Gastroesophageal sphincter (tissue), 4 donors: ENCODE measurements around the gene MAMSTR. TPM values are rescaled to one million over a fixed set of nuclear protein-coding genes. Genes with fewer than 3 reads are reported as not detected.

Experiments
- ATAC-seq: fragments of 150-250 bp; one replicate; pipeline ENCODE4 v1.9.1; 2016; ENCODE audit warnings: mild to moderate bottlenecking, moderate library complexity
- H3K27ac ChIP-seq, 4 donors: fragments of 200-600 bp; sonication (generic) in 3 of 4; 1 replicate in 3 of 4; 2 replicates in 1 of 4; pipeline ENCODE4 v1.5.1; 2016 to 2019
- H3K27me3 ChIP-seq: fragments of 200-600 bp; sonication (generic); one replicate; pipeline ENCODE4 v1.5.1; 2019
- H3K36me3 ChIP-seq, 2 donors: fragments of 200-600 bp; sonication (generic); one replicate each; pipeline ENCODE4 v1.5.1; 2019; ENCODE audit warnings: control low read depth in 1 of 2
- H3K4me1 ChIP-seq, 3 donors: fragments of 200-600 bp; sonication (generic); 1 replicate in 2 of 3; 2 replicates in 1 of 3; pipeline ENCODE4 v1.5.1; 2016 to 2019; ENCODE audit warnings: control low read depth in 2 of 3
- H3K4me3 ChIP-seq, 2 donors: fragments of 200-600 bp; sonication (generic); one replicate each; pipeline ENCODE4 v1.5.1; 2019; ENCODE audit warnings: mild to moderate bottlenecking in 1 of 2, moderate library complexity in 1 of 2
- H3K9me3 ChIP-seq, 3 donors: fragments of 200-600 bp; sonication (generic); one replicate each; pipeline ENCODE4 v1.5.1; 2017 to 2019; ENCODE audit warnings: control low read depth in 2 of 3
- CTCF ChIP-seq, 4 experiments: fragments of 200-600 bp in 2 of 4; fragments of 450-650 bp in 2 of 4; sonication (generic) in 1 of 4; IDR thresholded peaks; one replicate each; pipeline ENCODE4 v1.5.1; 2017 to 2019; ENCODE audit warnings: antibody characterized with exemption in 4 of 4, mild to moderate bottlenecking in 2 of 4, moderate library complexity in 2 of 4
- EP300 ChIP-seq: sonication (generic); formaldehyde crosslinking; IDR thresholded peaks from one replicate; pipeline ENCODE4 v1.6.1; 2017; ENCODE audit warnings: antibody characterized with exemption, mild to moderate bottlenecking
- POLR2A ChIP-seq, 2 donors: fragments of 450-650 bp; IDR thresholded peaks; one replicate each; pipeline ENCODE4 v1.6.1; 2017; ENCODE audit warnings: antibody characterized with exemption in 2 of 2, mild to moderate bottlenecking in 2 of 2, moderate library complexity in 1 of 2
- POLR2AphosphoS5 ChIP-seq: sonication (generic); formaldehyde crosslinking; IDR thresholded peaks from one replicate; pipeline ENCODE4 v1.6.1; 2017; ENCODE audit warnings: antibody characterized with exemption
- WGBS, 2 donors: methylation state at CpG; one replicate each; pipeline ENCODE4 v1.1.5; 2018; ENCODE audit warnings: low coverage in 1 of 2; 5-methylcytosine and 5-hydroxymethylcytosine counted together
- total RNA-seq, 4 donors: library from RNA; depleted of rRNA; stranded (reverse); fragments of >200 nt; gene quantifications; one replicate each; pipeline ENCODE4 v1.1.0, GENCODE V29; 2016

MAMSTR gene
- total RNA-seq, 4 donors from 2014 or later = 0.25 to 3.7 (median 1.3) TPM

- no peaks in the 10 kb centered on the region for H3K9me3 ChIP-seq
- H3K36me3 ChIP-seq = no peaks in the 10 kb centered on the region
- 3 to 9% methylated on average over 12 to 15 of the region's 33 CpGs for WGBS, 2 donors
- H3K4me1 ChIP-seq = peaks cover 0 to 21% (median 0%) of the 10 kb centered on the region in 3 donors
- ATAC-seq = peak; percentile 51
- peaks cover 52% of the 10 kb centered on the region for H3K27me3 ChIP-seq
- no peak overlapping the region for H3K4me3 ChIP-seq
- no peak overlapping the region for H3K27ac ChIP-seq
- TF ChIP-seq POLR2A (IDR thresholded peaks at IDR 0.05) = no peak
- no peak for TF ChIP-seq CTCF (IDR thresholded peaks at IDR 0.05)
- no peak for TF ChIP-seq POLR2AphosphoS5
- no peak for TF ChIP-seq EP300
Measured at GRCh38 chr19:48745208-48745995, 25.9 kb upstream of the MAMSTR start.

DNA sequence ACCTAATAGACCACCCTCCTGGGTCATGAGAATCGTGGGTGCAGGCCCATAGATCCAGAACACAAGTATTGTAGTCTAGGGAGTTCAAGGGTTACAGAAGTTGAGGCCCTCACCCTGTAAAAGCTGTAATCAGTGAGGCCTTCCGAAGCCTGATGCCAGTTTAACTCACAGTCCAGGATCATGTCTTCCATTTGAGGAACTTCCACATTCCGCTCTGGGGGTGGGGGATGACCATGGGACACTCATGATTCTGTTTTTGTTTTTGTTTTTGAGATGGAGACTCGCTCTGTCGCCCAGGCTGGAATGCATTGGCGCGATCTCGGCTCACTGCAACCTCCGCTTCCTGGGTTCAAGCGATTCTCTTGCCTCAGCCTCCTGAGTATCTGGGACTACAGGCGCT is 22.6 kb upstream of the MAMSTR start:
- peaks cover 0 to 40% (median 0%) of the 10 kb centered on the region in 3 donors for H3K4me1 ChIP-seq
- H3K4me3 ChIP-seq = no peak overlapping the region
- peaks cover 22% of the 10 kb centered on the region for H3K27me3 ChIP-seq
- H3K9me3 ChIP-seq = no peaks in the 10 kb centered on the region
- ATAC-seq = no peak
- no peak for TF ChIP-seq POLR2AphosphoS5
- WGBS, 2 donors = 89 to 93% methylated on average over 3 to 11 of the region's 11 CpGs
- H3K36me3 ChIP-seq = no peaks in the 10 kb centered on the region
- peak overlapping the region in 3 of 4 donors; percentile 16 to 80 (median 73) for H3K27ac ChIP-seq

DNA sequence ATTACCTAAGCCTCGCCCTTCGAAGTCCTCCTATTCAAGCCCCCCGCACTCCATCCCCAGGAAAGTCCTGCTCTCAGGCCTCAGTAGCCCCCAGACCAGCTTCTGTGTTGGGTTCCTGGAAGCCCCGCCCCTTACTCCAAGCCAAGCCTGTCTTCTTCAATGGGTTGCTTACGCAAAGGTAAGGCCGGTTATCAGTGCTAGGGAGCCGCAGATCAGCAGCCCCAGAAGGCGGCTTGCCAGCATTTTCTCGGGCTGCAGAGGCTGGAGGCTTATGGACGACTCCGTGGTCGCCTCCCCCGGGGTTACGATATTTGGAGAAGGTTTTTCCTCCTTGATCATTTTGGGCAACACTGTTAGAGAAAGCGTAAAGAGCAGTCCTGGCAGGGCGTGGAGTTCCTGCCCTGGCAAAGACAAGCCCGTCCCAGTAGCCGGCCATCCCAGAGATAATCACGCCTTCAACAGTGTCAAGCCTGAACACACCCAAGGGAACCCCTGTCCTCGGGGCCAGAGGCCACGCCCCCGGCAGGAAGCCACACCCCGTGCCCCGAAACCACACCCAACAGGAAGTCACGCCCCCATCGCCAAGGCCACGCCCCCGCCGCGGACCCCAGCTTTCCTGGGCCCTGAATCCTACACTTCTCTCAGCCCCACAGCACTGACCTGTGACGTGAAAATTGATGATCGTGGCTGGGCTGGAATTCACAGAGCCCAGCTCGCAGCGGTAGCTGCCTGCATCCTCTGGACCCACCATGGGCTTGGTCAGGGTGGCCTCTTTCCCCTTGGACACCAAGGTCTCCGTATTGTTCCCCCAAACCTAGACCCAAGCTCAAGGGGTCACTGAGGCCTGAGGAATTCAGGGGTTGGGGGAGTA is 21.8 kb upstream of the MAMSTR start:
- Histone ChIP-seq H3K4me1 (peaks cover 0 to 34% (median 0%) of the 10 kb centered on the region in 3 donors), H3K36me3 (no peaks in the 10 kb centered on the region), H3K27ac (peak overlapping the region in 3 of 4 donors; percentile 49 to 80 (median 73)), H3K9me3 (no peaks in the 10 kb centered on the region), H3K27me3 (peaks cover 15% of the 10 kb centered on the region), H3K4me3 (peak overlapping the region in 1 of 2 donors; percentile 62)
- 68% methylated on average over 7 of the region's 35 CpGs; no CpG with 5 or more reads in 1 of the 2 donors for WGBS, 2 donors
- no peak for TF ChIP-seq CTCF (IDR thresholded peaks at IDR 0.05)
- no peak for TF ChIP-seq POLR2A (IDR thresholded peaks at IDR 0.05)
- TF ChIP-seq EP300 = no peak
- TF ChIP-seq POLR2AphosphoS5 = no peak
- ATAC-seq = no peak

DNA sequence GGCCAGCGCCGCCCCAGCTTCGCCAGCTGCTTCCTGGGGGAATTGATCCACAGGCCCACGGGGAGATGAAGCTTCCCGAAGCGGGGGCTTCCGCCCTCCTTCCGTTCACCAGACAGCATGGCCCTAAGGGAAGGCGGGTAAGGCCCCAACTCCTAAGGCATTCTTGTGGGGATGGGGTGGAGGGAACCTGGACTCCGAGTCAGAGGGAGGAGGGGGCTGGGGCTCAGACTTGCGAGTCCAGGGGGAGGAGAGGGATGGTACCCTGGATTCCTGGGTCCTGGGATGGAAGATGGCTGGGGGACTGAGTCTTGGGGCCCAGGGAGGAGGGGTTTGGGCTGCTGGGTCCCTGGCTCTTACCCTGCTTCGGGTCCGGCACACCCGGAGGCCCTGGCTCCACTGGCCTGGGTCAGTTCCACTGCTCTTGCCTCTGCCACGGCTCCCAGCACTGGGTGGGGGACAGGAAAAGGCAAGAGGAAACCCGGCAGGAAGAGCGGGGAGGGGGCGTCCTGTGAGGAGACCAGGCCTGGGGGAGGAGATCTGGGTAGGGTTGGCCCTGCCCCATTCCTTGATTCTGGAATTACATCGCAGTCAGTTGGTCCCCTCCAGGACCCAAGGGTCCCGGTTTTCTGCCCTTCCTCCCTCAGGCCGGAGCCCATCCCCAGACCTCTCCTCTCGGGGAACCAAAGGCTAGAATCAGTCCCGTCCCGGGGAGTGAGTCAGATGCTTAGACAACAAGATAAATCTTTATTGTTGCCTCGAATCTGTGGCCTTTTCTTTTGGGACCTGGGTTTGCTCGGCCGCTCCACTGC is 20.8 kb upstream of the MAMSTR start, which contains the start of gene RASIP1:
RASIP1 (minus strand) TSS at position 447 of the 809 bp plus-strand sequence; CDS start at position 119, 328 bp downstream.
- Histone ChIP-seq H3K4me3 (peak within 1 kb of the TSS; percentile 27 to 62), H3K36me3 (no peaks in the 10 kb centered on the region), H3K4me1 (peaks cover 0 to 34% (median 0%) of the 10 kb centered on the region in 3 donors), H3K27ac (peak within 1 kb of the TSS in 3 of 4 donors; percentile 49 to 80 (median 73)), H3K9me3 (no peaks in the 10 kb centered on the region), H3K27me3 (peaks cover 6% of the 10 kb centered on the region)
- ATAC-seq = peak; percentile 23
- WGBS, 2 donors = 64% methylated on average over 6 of the region's 27 CpGs; no CpG with 5 or more reads in 1 of the 2 donors
- TF ChIP-seq POLR2AphosphoS5 (peak; percentile 27), POLR2A (IDR thresholded peaks at IDR 0.05) (peak in 1 of 2 donors; percentile 16), CTCF (IDR thresholded peaks at IDR 0.05) (no peak)
